Peyer's patch (tissue), 4 donors: ENCODE results near the gene PREP. TPM values are rescaled to one million over a fixed set of nuclear protein-coding genes. Genes with fewer than 3 reads are reported as not detected.

ENCODE experiments used
- DNase-seq, 3 donors: peaks; one replicate each; pipeline ENCODE4 v3.0.0-alpha.2; 2017 to 2019
- H3K27ac ChIP-seq, 4 donors: fragments of 200-600 bp; sonication (generic); one replicate each; pipeline ENCODE4 v1.5.1; 2016 to 2019
- H3K27me3 ChIP-seq, 2 donors: fragments of 200-600 bp; sonication (generic); one replicate each; pipeline ENCODE4 v1.5.1; 2019
- H3K36me3 ChIP-seq, 3 donors: fragments of 200-600 bp; sonication (generic); one replicate each; pipeline ENCODE4 v1.5.1; 2016 to 2019
- H3K4me1 ChIP-seq, 4 donors: fragments of 200-600 bp; sonication (generic); one replicate each; pipeline ENCODE4 v1.5.1; 2016 to 2019
- H3K4me3 ChIP-seq, 4 donors: fragments of 200-600 bp; sonication (generic); 1 replicate in 3 of 4; 2 replicates in 1 of 4; pipeline ENCODE4 v1.5.1; 2016 to 2019; ENCODE audit warnings: mild to moderate bottlenecking in 1 of 4
- H3K9me3 ChIP-seq, 4 donors: fragments of 200-600 bp; sonication (generic); one replicate each; pipeline ENCODE4 v1.5.1; 2016 to 2019; ENCODE audit warnings: mild to moderate bottlenecking in 1 of 4
- CTCF ChIP-seq, 6 experiments: fragments of 450-650 bp in 4 of 6; fragments of 200-600 bp in 2 of 6; sonication (generic) in 1 of 6; IDR thresholded peaks; one replicate each; pipeline ENCODE4 v1.5.1; 2017 to 2019; ENCODE audit warnings: antibody characterized with exemption in 6 of 6, mild to moderate bottlenecking in 3 of 6, moderate library complexity in 1 of 6
- POLR2A ChIP-seq, 2 donors: fragments of 450-650 bp; IDR thresholded peaks; one replicate each; pipeline ENCODE4 v1.5.1; 2017; ENCODE audit warnings: antibody characterized with exemption in 2 of 2, mild to moderate bottlenecking in 2 of 2, moderate library complexity in 2 of 2
- total RNA-seq, 4 donors: library from RNA; depleted of rRNA; stranded (reverse); fragments of >200 nt; gene quantifications; one replicate each; pipeline ENCODE4 v1.1.0, GENCODE V29; 2016

Gene PREP
- total RNA-seq, 4 donors from 2014 or later, result 47.0 to 69.6 (median 54.8) TPM

- TF ChIP-seq POLR2A (IDR thresholded peaks at IDR 0.05), result no peak
- TF ChIP-seq CTCF (IDR thresholded peaks at IDR 0.05), result no peak
- Histone ChIP-seq H3K4me1 (no peaks in the 10 kb centered on the region), H3K4me3 (no peak overlapping the region), H3K36me3 (peaks cover 0 to 29% (median 0%) of the 10 kb centered on the region in 3 donors), H3K27ac (no peak overlapping the region), H3K9me3 (no peaks in the 10 kb centered on the region), H3K27me3 (no peaks in the 10 kb centered on the region)
- DNase-seq, result no peak
These were observed 101.8 kb downstream of the PREP start for GRCh38 chr6:105301072-105301503.

GRCh38 chr6:105300090-105300489, 102.8 kb downstream of the PREP start:
- Histone ChIP-seq H3K4me3 (no peak overlapping the region), H3K9me3 (no peaks in the 10 kb centered on the region), H3K27me3 (no peaks in the 10 kb centered on the region), H3K4me1 (no peaks in the 10 kb centered on the region), H3K27ac (no peak overlapping the region), H3K36me3 (peaks cover 0 to 29% (median 0%) of the 10 kb centered on the region in 3 donors)
- no peak for TF ChIP-seq POLR2A (IDR thresholded peaks at IDR 0.05)
- TF ChIP-seq CTCF (IDR thresholded peaks at IDR 0.05), result no peak
- DNase-seq, result no peak

- H3K9me3 ChIP-seq, result no peaks in the 10 kb centered on the region
- H3K4me3 ChIP-seq, result no peak overlapping the region
- no peak for DNase-seq
- H3K4me1 ChIP-seq, result no peaks in the 10 kb centered on the region
- TF ChIP-seq POLR2A (IDR thresholded peaks at IDR 0.05) (no peak), CTCF (IDR thresholded peaks at IDR 0.05) (no peak)
- H3K27me3 ChIP-seq, result no peaks in the 10 kb centered on the region
- peaks cover 0 to 10% (median 0%) of the 10 kb centered on the region in 3 donors for H3K36me3 ChIP-seq
- H3K27ac ChIP-seq, result no peak overlapping the region
These were observed 108.8 kb downstream of the PREP start for GRCh38 chr6:105294129-105294528.

DNA sequence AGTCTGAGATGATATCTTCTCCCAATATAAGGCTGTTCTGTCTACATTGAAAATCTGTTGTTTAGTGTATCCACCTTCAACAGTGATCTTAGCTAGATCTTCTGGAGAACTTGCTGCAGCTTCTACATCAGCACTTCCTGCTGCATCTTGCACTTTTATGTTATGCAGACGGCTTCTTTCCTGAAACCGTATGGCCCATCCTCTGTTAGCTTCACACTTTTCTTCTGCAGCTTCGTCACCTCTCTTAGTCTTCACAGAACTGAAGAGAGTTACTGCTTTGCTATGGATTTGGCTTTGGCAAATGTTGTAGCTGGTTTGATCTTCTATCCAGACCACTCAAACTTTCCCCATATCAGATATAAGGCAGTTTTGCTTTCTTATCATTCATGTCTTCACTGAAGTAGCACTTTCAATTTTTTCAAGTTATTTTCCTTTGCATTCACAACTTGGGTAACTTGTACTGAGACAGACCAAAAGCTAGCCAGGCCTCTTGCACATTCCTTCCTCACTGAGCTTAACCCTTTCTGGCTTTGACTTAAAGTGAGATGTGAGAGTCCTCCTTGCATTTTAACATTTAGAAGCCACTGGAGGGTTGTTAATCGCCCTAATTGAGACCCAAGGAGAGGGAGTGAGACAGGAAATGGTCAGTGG, 110.1 kb downstream of the PREP start:
- no peak for DNase-seq
- Histone ChIP-seq H3K9me3 (no peaks in the 10 kb centered on the region), H3K27ac (no peak overlapping the region), H3K4me3 (no peak overlapping the region), H3K27me3 (no peaks in the 10 kb centered on the region), H3K36me3 (peaks cover 0 to 17% (median 0%) of the 10 kb centered on the region in 3 donors), H3K4me1 (no peaks in the 10 kb centered on the region)
- no peak for TF ChIP-seq POLR2A (IDR thresholded peaks at IDR 0.05)

GRCh38 chr6:105291525-105291924, 111.4 kb downstream of the PREP start:
- DNase-seq, result no peak
- Histone ChIP-seq H3K36me3 (peaks cover 0 to 18% (median 0%) of the 10 kb centered on the region in 3 donors), H3K27me3 (no peaks in the 10 kb centered on the region), H3K27ac (no peak overlapping the region), H3K4me3 (no peak overlapping the region), H3K9me3 (no peaks in the 10 kb centered on the region), H3K4me1 (no peaks in the 10 kb centered on the region)
- no peak for TF ChIP-seq CTCF (IDR thresholded peaks at IDR 0.05)
- no peak for TF ChIP-seq POLR2A (IDR thresholded peaks at IDR 0.05)

DNA sequence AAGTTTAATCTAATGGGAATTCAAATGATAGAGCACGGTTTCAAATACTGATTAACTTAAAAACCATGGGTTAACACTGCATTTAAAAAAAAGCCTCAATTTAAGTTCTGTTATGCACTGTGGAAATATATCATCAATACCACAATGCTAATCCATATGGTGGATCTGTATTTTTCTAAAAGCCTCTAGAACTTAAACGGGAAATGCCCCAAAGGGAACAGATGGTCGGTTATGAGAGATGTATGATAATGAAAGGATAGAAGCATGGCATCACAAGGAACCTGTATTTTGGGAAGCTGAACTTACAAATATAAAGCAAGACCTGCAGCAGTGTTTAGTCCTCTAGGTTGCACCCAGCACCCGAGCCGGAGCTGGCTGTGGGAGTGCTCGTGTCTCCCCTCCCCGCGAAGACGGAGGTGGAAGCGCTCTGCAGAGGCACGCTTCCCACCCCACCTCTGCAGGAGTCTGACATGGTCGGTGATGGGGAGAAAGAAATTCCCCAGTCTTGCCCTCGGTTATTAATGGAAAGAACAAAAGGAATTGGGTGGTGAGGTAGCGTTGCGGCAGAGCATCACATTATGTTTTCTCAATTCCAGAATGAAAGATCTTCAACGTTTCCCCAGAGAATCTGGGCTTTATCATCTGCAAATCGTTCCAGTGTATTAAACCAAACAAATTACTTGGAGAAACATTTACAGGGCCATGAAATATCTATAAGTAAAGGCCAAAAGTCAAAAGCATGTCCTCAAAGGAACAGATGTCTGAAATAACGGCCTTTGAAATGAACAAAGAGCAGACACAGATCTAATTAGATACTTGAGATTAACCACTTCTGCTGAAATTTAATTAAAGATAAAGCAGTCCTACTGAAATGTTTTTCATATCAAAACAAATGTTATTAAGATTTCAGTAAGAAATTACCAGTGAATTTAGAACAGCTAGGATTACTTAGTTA, 120.0 kb downstream of the PREP start:
- H3K36me3 ChIP-seq, result peaks cover 0 to 69% (median 0%) of the 10 kb centered on the region in 3 donors
- H3K27me3 ChIP-seq, result no peaks in the 10 kb centered on the region
- no peak overlapping the region for H3K4me3 ChIP-seq
- H3K4me1 ChIP-seq, result no peaks in the 10 kb centered on the region
- H3K9me3 ChIP-seq, result no peaks in the 10 kb centered on the region
- no peak for DNase-seq
- TF ChIP-seq POLR2A (IDR thresholded peaks at IDR 0.05) (no peak), CTCF (IDR thresholded peaks at IDR 0.05) (no peak)
- H3K27ac ChIP-seq, result no peak overlapping the region
